Stimulated activated CD4-positive, alpha-beta T cell treated with anti-CD3 and anti-CD28 coated beads, Interleukin-4, amount 100 ng/mL, for 1 hour (primary cell): ENCODE data around the gene PDLIM5.
"Not testable (repeated sequence)": the region's sequence is repeated elsewhere in the genome, so short reads cannot be mapped to it uniquely, and the experiment has no call there.

ENCODE experiments used
- DNase-seq: peaks from one replicate; pipeline ENCODE4 v3.0.0-alpha.2; 2020

Gene PDLIM5

GRCh38 chr4:94466371-94466770 lies 14.6 kb downstream of the PDLIM5 start:
- DNase-seq = no peak

GRCh38 chr4:94466923-94467322 lies 15.2 kb downstream of the PDLIM5 start:
- no peak for DNase-seq

GRCh38 chr4:94468093-94468769 lies 16.5 kb downstream of the PDLIM5 start:
- no peak for DNase-seq

GRCh38 chr4:94469221-94469784 lies 17.6 kb downstream of the PDLIM5 start:
- DNase-seq = no peak

GRCh38 chr4:94470132-94470531 lies 18.4 kb downstream of the PDLIM5 start:
- DNase-seq = no peak

GRCh38 chr4:94470782-94471181 lies 19.0 kb downstream of the PDLIM5 start:
- not testable (repeated sequence) for DNase-seq

GRCh38 chr4:94472056-94472826 lies 20.5 kb downstream of the PDLIM5 start:
- DNase-seq = no peak

- DNase-seq = no peak
Measured at GRCh38 chr4:94475050-94475449, 23.3 kb downstream of the PDLIM5 start.

- DNase-seq = no peak
Measured at GRCh38 chr4:94475794-94476193, 24.1 kb downstream of the PDLIM5 start.

- DNase-seq = no peak
Measured at GRCh38 chr4:94477227-94477626, 25.5 kb downstream of the PDLIM5 start.

- not testable (repeated sequence) for DNase-seq
Measured at GRCh38 chr4:94478805-94479204, 27.1 kb downstream of the PDLIM5 start.

- no peak for DNase-seq
Measured at GRCh38 chr4:94479358-94480141, 27.8 kb downstream of the PDLIM5 start.

GRCh38 chr4:94480362-94480951 lies 28.7 kb downstream of the PDLIM5 start:
- no peak for DNase-seq

GRCh38 chr4:94483895-94484294 lies 32.2 kb downstream of the PDLIM5 start:
- no peak for DNase-seq

- no peak for DNase-seq
Measured at GRCh38 chr4:94484818-94485217, 33.1 kb downstream of the PDLIM5 start.

- no peak for DNase-seq
Measured at GRCh38 chr4:94486372-94486801, 34.6 kb downstream of the PDLIM5 start.

GRCh38 chr4:94488670-94489069 lies 36.9 kb downstream of the PDLIM5 start:
- DNase-seq = no peak

GRCh38 chr4:94489098-94489497 lies 37.4 kb downstream of the PDLIM5 start:
- DNase-seq = no peak

GRCh38 chr4:94490437-94490836 lies 38.7 kb downstream of the PDLIM5 start:
- DNase-seq = no peak

- DNase-seq = no peak
Measured at GRCh38 chr4:94491322-94491721, 39.6 kb downstream of the PDLIM5 start.

GRCh38 chr4:94495408-94495807 lies 43.7 kb downstream of the PDLIM5 start:
- DNase-seq = no peak

GRCh38 chr4:94497690-94498089 lies 45.9 kb downstream of the PDLIM5 start:
- DNase-seq = no peak

- no peak for DNase-seq
Measured at GRCh38 chr4:94498502-94498901, 46.8 kb downstream of the PDLIM5 start.
